ENCODE measurements around the gene WDR37. TPM values are rescaled to one million over a fixed set of nuclear protein-coding genes. Genes with fewer than 3 reads are reported as not detected.

WDR37 gene
- polyA plus RNA-seq, 2 of the 4 experiments (the other 2 are of a cell fraction): 5.9 to 7.1 TPM

DNA sequence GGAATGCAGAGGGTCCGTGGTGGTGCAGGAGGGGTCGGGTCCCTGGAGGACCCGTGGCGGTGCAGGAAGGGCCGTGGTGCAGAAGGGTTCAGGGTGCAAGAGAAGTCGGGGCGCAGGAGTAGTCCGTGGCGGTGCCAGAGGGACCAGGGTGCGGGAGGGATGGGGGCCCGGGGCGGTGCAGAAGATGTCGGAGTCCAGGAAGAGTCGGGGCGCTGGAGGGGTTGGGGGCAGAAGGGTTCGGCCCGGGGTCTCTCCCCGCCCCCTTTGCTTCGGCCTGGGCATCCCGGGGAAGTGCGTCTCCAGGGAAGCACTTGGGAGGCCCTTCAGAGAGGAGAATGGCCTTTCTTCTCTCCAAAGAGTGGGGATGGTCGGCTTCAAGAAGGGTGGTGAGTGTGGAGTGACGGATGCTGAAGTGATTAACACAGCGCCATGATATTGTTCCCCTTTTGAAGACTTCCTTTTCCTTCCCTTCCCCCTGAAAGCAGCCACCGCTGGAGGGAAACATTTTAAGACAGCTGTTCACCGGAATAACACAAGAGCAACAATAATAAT is 997 bp downstream of the WDR37 start:
- TF ChIP-seq POLR2A (IDR thresholded peaks at IDR 0.05; ENCODE audit: low read length) (no peak), RNF2 (IDR thresholded peaks at IDR 0.05; ENCODE audit: borderline replicate concordance, low read depth) (no peak), EHF (CRISPR knock-in tag; IDR thresholded peaks at IDR 0.05) (no peak), ESRRA (IDR thresholded peaks at IDR 0.05; ENCODE audit: borderline replicate concordance, low read length) (no peak), NPAS2 (CRISPR knock-in tag; IDR thresholded peaks at IDR 0.05; ENCODE audit: borderline replicate concordance) (no peak), EHMT2 (IDR thresholded peaks at IDR 0.05; ENCODE audit: low read depth) (no peak), RAD21 (conservative IDR thresholded peaks at IDR 0.05 in 1 of 2, IDR thresholded peaks at IDR 0.05 in 1 of 2) (no peak), MYC (IDR thresholded peaks at IDR 0.05; ENCODE audit: borderline replicate concordance, low read length) (no peak), KDM1A (IDR thresholded peaks at IDR 0.05; ENCODE audit: low read depth) (no peak), EP300 (IDR thresholded peaks at IDR 0.05) (no peak), FOSL2 (IDR thresholded peaks at IDR 0.05) (no peak), FOSL2 (CRISPR knock-in tag; IDR thresholded peaks at IDR 0.05) (no peak)
- TF ChIP-seq, protein P1, sequence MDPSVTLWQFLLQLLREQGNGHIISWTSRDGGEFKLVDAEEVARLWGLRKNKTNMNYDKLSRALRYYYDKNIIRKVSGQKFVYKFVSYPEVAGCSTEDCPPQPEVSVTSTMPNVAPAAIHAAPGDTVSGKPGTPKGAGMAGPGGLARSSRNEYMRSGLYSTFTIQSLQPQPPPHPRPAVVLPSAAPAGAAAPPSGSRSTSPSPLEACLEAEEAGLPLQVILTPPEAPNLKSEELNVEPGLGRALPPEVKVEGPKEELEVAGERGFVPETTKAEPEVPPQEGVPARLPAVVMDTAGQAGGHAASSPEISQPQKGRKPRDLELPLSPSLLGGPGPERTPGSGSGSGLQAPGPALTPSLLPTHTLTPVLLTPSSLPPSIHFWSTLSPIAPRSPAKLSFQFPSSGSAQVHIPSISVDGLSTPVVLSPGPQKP (IDR thresholded peaks at IDR 0.05; ENCODE audit: low read depth, low read length): no peak
- TF ChIP-seq, protein P2, sequence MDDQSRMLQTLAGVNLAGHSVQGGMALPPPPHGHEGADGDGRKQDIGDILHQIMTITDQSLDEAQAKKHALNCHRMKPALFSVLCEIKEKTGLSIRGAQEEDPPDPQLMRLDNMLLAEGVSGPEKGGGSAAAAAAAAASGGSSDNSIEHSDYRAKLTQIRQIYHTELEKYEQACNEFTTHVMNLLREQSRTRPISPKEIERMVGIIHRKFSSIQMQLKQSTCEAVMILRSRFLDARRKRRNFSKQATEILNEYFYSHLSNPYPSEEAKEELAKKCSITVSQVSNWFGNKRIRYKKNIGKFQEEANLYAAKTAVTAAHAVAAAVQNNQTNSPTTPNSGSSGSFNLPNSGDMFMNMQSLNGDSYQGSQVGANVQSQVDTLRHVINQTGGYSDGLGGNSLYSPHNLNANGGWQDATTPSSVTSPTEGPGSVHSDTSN (IDR thresholded peaks at IDR 0.05): no peak
- TF ChIP-seq, protein P3, sequence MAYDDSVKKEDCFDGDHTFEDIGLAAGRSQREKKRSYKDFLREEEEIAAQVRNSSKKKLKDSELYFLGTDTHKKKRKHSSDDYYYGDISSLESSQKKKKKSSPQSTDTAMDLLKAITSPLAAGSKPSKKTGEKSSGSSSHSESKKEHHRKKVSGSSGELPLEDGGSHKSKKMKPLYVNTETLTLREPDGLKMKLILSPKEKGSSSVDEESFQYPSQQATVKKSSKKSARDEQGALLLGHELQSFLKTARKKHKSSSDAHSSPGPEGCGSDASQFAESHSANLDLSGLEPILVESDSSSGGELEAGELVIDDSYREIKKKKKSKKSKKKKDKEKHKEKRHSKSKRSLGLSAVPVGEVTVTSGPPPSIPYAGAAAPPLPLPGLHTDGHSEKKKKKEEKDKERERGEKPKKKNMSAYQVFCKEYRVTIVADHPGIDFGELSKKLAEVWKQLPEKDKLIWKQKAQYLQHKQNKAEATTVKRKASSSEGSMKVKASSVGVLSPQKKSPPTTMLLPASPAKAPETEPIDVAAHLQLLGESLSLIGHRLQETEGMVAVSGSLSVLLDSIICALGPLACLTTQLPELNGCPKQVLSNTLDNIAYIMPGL (CRISPR knock-in tag; IDR thresholded peaks at IDR 0.05; ENCODE audit: borderline replicate concordance): no peak
- TF ChIP-seq, protein P4, sequence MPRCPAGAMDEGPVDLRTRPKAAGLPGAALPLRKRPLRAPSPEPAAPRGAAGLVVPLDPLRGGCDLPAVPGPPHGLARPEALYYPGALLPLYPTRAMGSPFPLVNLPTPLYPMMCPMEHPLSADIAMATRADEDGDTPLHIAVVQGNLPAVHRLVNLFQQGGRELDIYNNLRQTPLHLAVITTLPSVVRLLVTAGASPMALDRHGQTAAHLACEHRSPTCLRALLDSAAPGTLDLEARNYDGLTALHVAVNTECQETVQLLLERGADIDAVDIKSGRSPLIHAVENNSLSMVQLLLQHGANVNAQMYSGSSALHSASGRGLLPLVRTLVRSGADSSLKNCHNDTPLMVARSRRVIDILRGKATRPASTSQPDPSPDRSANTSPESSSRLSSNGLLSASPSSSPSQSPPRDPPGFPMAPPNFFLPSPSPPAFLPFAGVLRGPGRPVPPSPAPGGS (IDR thresholded peaks at IDR 0.05): no peak
- TF ChIP-seq, protein P5, sequence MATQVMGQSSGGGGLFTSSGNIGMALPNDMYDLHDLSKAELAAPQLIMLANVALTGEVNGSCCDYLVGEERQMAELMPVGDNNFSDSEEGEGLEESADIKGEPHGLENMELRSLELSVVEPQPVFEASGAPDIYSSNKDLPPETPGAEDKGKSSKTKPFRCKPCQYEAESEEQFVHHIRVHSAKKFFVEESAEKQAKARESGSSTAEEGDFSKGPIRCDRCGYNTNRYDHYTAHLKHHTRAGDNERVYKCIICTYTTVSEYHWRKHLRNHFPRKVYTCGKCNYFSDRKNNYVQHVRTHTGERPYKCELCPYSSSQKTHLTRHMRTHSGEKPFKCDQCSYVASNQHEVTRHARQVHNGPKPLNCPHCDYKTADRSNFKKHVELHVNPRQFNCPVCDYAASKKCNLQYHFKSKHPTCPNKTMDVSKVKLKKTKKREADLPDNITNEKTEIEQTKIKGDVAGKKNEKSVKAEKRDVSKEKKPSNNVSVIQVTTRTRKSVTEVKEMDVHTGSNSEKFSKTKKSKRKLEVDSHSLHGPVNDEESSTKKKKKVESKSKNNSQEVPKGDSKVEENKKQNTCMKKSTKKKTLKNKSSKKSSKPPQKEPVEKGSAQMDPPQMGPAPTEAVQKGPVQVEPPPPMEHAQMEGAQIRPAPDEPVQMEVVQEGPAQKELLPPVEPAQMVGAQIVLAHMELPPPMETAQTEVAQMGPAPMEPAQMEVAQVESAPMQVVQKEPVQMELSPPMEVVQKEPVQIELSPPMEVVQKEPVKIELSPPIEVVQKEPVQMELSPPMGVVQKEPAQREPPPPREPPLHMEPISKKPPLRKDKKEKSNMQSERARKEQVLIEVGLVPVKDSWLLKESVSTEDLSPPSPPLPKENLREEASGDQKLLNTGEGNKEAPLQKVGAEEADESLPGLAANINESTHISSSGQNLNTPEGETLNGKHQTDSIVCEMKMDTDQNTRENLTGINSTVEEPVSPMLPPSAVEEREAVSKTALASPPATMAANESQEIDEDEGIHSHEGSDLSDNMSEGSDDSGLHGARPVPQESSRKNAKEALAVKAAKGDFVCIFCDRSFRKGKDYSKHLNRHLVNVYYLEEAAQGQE (IDR thresholded peaks at IDR 0.05): no peak
- H3K4me1 ChIP-seq: peaks cover 29% of the 10 kb centered on the region
- no peak for FAIRE-seq
- peak overlapping the region; percentile 99 for H3K4me3 ChIP-seq
- peak overlapping the region; percentile 97 to 99 for H3K27ac ChIP-seq
- DNase-seq (ENCODE audit: low read depth in 1 of 2, low spot score in 1 of 2): peak in 1 of 2 experiments; percentile 31
- no peaks in the 10 kb centered on the region for H3K9me3 ChIP-seq
- 5% methylated on average over 24 of the region's 26 CpGs for WGBS (ENCODE audit: missing lambda C conversion rate)
- peak; percentile 41 to 52; a peak in 5 of 6 replicates for ATAC-seq
- peak overlapping the region; percentile 93 for H3K4me2 ChIP-seq
- ChIA-PET POLR2A (no interaction called here), CTCF (no interaction called here)
